OCI-LY1 (cell line): Measurements from ENCODE around the gene FUT4.

ENCODE experiments used
- CTCF ChIP-seq: fragments of 200-600 bp; sonication (generic), shearing (Covaris generic); IDR thresholded peaks from 2 replicates; pipeline ENCODE4 v1.5.1; 2017; ENCODE audit warnings: mild to moderate bottlenecking, antibody characterized with exemption, low read length, moderate library complexity, mixed read lengths
- EZH2 ChIP-seq: fragments of 200-600 bp; sonication (generic), shearing (Covaris generic); IDR thresholded peaks from 2 replicates; pipeline ENCODE4 v1.8.0; 2017; ENCODE audit warnings: borderline replicate concordance, mixed run types, mild to moderate bottlenecking, antibody characterized with exemption, low read length, moderate library complexity, mixed read lengths

GRCh38 chr11:94521684-94522083 is 22.0 kb upstream of the FUT4 start:
- TF ChIP-seq CTCF (peak; percentile 25; the same call in 1 of the 2 replicates), EZH2 (no peak)
